GM12892 (cell line): ENCODE measurements around the gene MS4A4E.
"Not testable (repeated sequence)": the region's sequence is repeated elsewhere in the genome, so short reads cannot be mapped to it uniquely, and the experiment has no call there.

Source experiments
- POLR2A ChIP-seq: IDR thresholded peaks from 2 replicates; pipeline ENCODE4 v1.6.1; 2011; ENCODE audit warnings: low read depth, low read length, control low read depth
- POLR2AphosphoS5 ChIP-seq: IDR thresholded peaks from 2 replicates; pipeline ENCODE4 v1.6.1; 2011; ENCODE audit warnings: low read depth, low read length, control low read depth
- TAF1 ChIP-seq: IDR thresholded peaks from 2 replicates; pipeline ENCODE4 v1.6.1; 2011; ENCODE audit warnings: low read depth, mild to moderate bottlenecking, control low read depth, low read length, borderline replicate concordance

DNA sequence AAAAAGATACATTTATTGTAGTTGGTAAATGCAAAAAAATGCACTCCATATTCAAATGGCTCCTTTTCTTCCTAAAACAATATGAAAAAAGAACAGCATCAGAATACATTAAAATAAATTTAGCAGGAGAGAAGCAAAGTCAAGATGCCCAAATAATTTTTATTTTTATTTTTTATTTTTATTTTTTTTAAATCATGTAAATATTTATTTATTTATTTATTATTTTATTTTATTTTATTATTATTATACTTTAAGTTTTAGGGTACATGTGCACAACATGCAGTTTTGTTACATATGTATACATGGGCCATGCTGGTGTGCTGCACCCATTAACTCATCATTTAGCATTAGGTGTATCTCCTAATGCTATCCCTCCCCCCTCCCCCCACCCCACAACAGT lies 90.2 kb downstream of the MS4A4E start:
- not testable (repeated sequence) for TF ChIP-seq POLR2A, POLR2AphosphoS5, TAF1
